Small intestine (tissue), 4 donors: ENCODE data around the gene OCA2. TPM values are rescaled to one million over a fixed set of nuclear protein-coding genes. Genes with fewer than 3 reads are reported as not detected.

Source experiments
- polyA plus RNA-seq, 4 donors: library from polyadenylated mRNA; stranded (reverse) in 3 of 4; unstranded in 1 of 4; fragments of 200-250 nt in 3 of 4; fragments of 120-200 nt in 1 of 4; gene quantifications; one replicate each; pipeline versions ENCODE4 v1.2.1 to v1.2.3, GENCODE V29; 2013
- donor health status: healthy with polysubstance abuse.
- donor health status: Bipolar disorder and iron deficiency.
- donor health status: healthy.

OCA2 gene
- polyA plus RNA-seq, 4 donors, result 0.07 to 5.9 TPM; not detected in 2

Other genes starting within 250 kb of the OCA2 start
- 10 to 100 TPM; 23.2 to 45.6 (median 26.9) TPM for gene HERC2, start 222.9 kb upstream of the OCA2 start, polyA plus RNA-seq